Heart left ventricle (tissue), 16 donors: ENCODE results near the gene PIK3R6. TPM values are rescaled to one million over a fixed set of nuclear protein-coding genes. Genes with fewer than 3 reads are reported as not detected.

Source experiments
- ATAC-seq, 4 donors: fragments of 200-7000 bp; cut with Tn5 transposase; one replicate each; pipeline ENCODE4 v1.9.1; 2020 to 2022; ENCODE audit warnings: moderate library complexity in 4 of 4, mild to moderate bottlenecking in 3 of 4, moderate number of reproducible peaks in 1 of 4
- DNase-seq, 5 donors: peaks; one replicate each; pipeline ENCODE4 v3.0.0-alpha.2; 2020
- H3K27ac ChIP-seq, 12 donors: fragments of 200-600 bp; sonication (generic) in 4 of 12; one replicate each; pipeline versions ENCODE4 v1.5.0 to v1.8.0; 2016 to 2022; ENCODE audit warnings: mild to moderate bottlenecking in 2 of 12
- H3K27me3 ChIP-seq, 9 donors: fragments of 200-600 bp; sonication (generic) in 2 of 9; one replicate each; pipeline versions ENCODE4 v1.5.1 to v1.8.0; 2016 to 2022; ENCODE audit warnings: mild to moderate bottlenecking in 3 of 9
- H3K36me3 ChIP-seq, 9 donors: fragments of 200-600 bp; sonication (generic) in 2 of 9; one replicate each; pipeline versions ENCODE4 v1.5.0 to v1.8.0; 2018 to 2022; ENCODE audit warnings: mild to moderate bottlenecking in 2 of 9
- H3K4me1 ChIP-seq, 12 donors: fragments of 200-600 bp; sonication (generic) in 4 of 12; one replicate each; pipeline versions ENCODE4 v1.5.0 to v1.8.0; 2016 to 2022; ENCODE audit warnings: mild to moderate bottlenecking in 3 of 12
- H3K4me3 ChIP-seq, 12 donors: fragments of 200-600 bp; sonication (generic) in 4 of 12; one replicate each; pipeline versions ENCODE4 v1.5.0 to v1.8.0; 2017 to 2022; ENCODE audit warnings: mild to moderate bottlenecking in 9 of 12, moderate library complexity in 4 of 12
- H3K9me3 ChIP-seq, 12 donors: fragments of 200-600 bp; sonication (generic) in 4 of 12; one replicate each; pipeline versions ENCODE4 v1.5.0 to v1.8.0; 2016 to 2022; ENCODE audit warnings: mild to moderate bottlenecking in 1 of 12
- CTCF ChIP-seq, 12 donors: fragments of 200-600 bp; sonication (generic) in 4 of 12; IDR thresholded peaks; one replicate each; pipeline versions ENCODE4 v1.5.0 to v1.8.0; 2018 to 2022; ENCODE audit warnings: antibody characterized with exemption in 12 of 12, mild to moderate bottlenecking in 5 of 12
- POLR2A ChIP-seq, 2 donors: fragments of 450-650 bp; IDR thresholded peaks; one replicate each; pipeline ENCODE4 v1.6.1; 2017; ENCODE audit warnings: antibody characterized with exemption in 2 of 2, mild to moderate bottlenecking in 2 of 2, moderate library complexity in 2 of 2
- whole genome bisulfite sequencing, 4 donors: extraction: QIAGEN DNeasy Blood & Tissue Kit in 2 of 4; methylation state at CpG; one replicate each; pipeline versions ENCODE4 v1.1.5 to v1.1.7; 2013 to 2018; 5-methylcytosine and 5-hydroxymethylcytosine counted together
- intact Hi-C, 10 donors: fragments of 100-400 bp; cut with DNase I; formaldehyde crosslinking; loops; one replicate each; pipeline versions ENCODE4 v1.11.1 to v1.14.2; 2022
- long read RNA-seq, 3 donors: library from polyadenylated mRNA; unstranded; transcript quantifications; one replicate each; pipeline ENCODE4 v2.0.0, GENCODE V29; 2020 to 2021
- polyA plus RNA-seq, 2 donors: library from polyadenylated mRNA; stranded (reverse); fragments of 200-250 nt; gene quantifications; one replicate each; pipeline ENCODE4 v1.2.3, GENCODE V29; 2013
- total RNA-seq, 9 donors: library from RNA; depleted of rRNA in 2 of 9; stranded (reverse); fragments of >200 nt in 2 of 9; fragmentation: NEBNext Ultra II Directional in 3 of 9; extraction: Animal tissue kit (Norgen Biotek cat#: 25700) in 3 of 9; gene quantifications; one replicate each; pipeline versions ENCODE4 v1.1.0 to v1.2.4, GENCODE V29; 2016 to 2023
- donor health status: ischemic (EF 13 %, LVEDD 7.1; RV severe dilation, severe dysfunction).
- donor health status: healthy with polysubstance abuse.
- donor health status: DM: no; HTN: yes; CAD: no.
- donor health status: DM: no; HTN: no; CAD: no.
- donor health status: ischemic (EF 25% LVEDD 6.9; RV normal size, moderate dysfunction).
- donor health status: ischemic (EF 25% LVEDD 5.7; RV mildly dilated, moderate dysfunction).
- donor health status: healthy.
- donor health status: DM: yes; HTN: yes; CAD: no.
- donor health status: ischemic (EF 35%, LVEDD 5.7; RV mildly dilated, moderate dysfunction).
- donor health status: nonischemic (EF 11% LVEDD 7.7; RV severe dilation, severe dysfunction).
- donor health status: DM: yes; HTN: yes; CAD: no.
- donor health status: PGD.
- donor health status: ischemic (EF 29% LVEDD 5.4; RV normal size, mild dysfunction).
- donor health status: nonischemic (EF 23%, LVEDD 6.1; RV moderate dilation, normal function).

PIK3R6 gene
- total RNA-seq (1 to 10 TPM in 6 of 9 donors, under 1 TPM in 3; 0.21 to 5.4 (median 1.1) TPM), polyA plus RNA-seq (under 1 TPM; 0.69 to 0.76 TPM)
- long read RNA-seq, donor 1, partial matches to known transcripts: 0 of 3 reads
- long read RNA-seq, donor 1, other reads (novel, unspliced or antisense): 3 of 3 reads
- long read RNA-seq, donor 2: 0 reads
- long read RNA-seq, donor 3, partial matches to known transcripts: 0 of 1 reads
- long read RNA-seq, donor 3, other reads (novel, unspliced or antisense): 1 of 1 reads

GRCh38 chr17:8867361-8867981, at the start of gene PIK3R6:
TSS of gene PIK3R6 (minus strand) at chr17:8867674. CDS start at chr17:8849794, 17,880 bp downstream.
- H3K36me3 ChIP-seq: no peaks in the 10 kb centered on the region
- peak in 3 of 4 donors; percentile 53 to 70 (median 66) for ATAC-seq
- H3K4me3 ChIP-seq: peak within 1 kb of the TSS in 10 of 12 donors; percentile 9 to 61 (median 44)
- H3K4me1 ChIP-seq: peaks cover 0 to 39% (median 0%) of the 10 kb centered on the region in 12 donors
- intact Hi-C loops: no loop called here
- H3K27me3 ChIP-seq: no peaks in the 10 kb centered on the region
- no peaks in the 10 kb centered on the region for H3K9me3 ChIP-seq
- no peak for DNase-seq
- WGBS, 4 donors: 44 to 58% (median 49%) methylated on average over 12 of the region's 12 CpGs
- TF ChIP-seq CTCF (IDR thresholded peaks at IDR 0.05) (no peak), POLR2A (IDR thresholded peaks at IDR 0.05) (no peak)
- peak within 1 kb of the TSS in 5 of 12 donors; percentile 30 to 67 (median 45) for H3K27ac ChIP-seq

- H3K4me3 ChIP-seq: no peak overlapping the region
- intact Hi-C loops: no loop called here
- H3K9me3 ChIP-seq: peaks cover 0 to 26% (median 11%) of the 10 kb centered on the region in 12 donors
- peaks cover 0 to 38% (median 0%) of the 10 kb centered on the region in 12 donors for H3K4me1 ChIP-seq
- TF ChIP-seq POLR2A (IDR thresholded peaks at IDR 0.05) (no peak), CTCF (IDR thresholded peaks at IDR 0.05) (no peak)
- 71 to 75% (median 72%) methylated on average over 4 to 7 of the region's 7 CpGs for WGBS, 4 donors
- DNase-seq: no peak
- H3K27me3 ChIP-seq: peaks cover 0 to 24% (median 6%) of the 10 kb centered on the region in 9 donors
- H3K36me3 ChIP-seq: no peaks in the 10 kb centered on the region
- peak; percentile 54 to 74 (median 73) for ATAC-seq
- H3K27ac ChIP-seq: peak overlapping the region in 2 of 12 donors; percentile 11 to 56
Measured at GRCh38 chr17:8916466-8916865, 49.0 kb upstream of the PIK3R6 start.

GRCh38 chr17:8914554-8914953, 47.1 kb upstream of the PIK3R6 start:
- H3K27me3 ChIP-seq: peaks cover 0 to 36% (median 6%) of the 10 kb centered on the region in 9 donors

More at GRCh38 chr17:8914554-8914953, 47.1 kb upstream of the PIK3R6 start:
- WGBS, 4 donors: 80 to 86% (median 83%) methylated on average over 8 of the region's 8 CpGs
- intact Hi-C loops: no loop called here
- Histone ChIP-seq H3K36me3 (peaks cover 0 to 13% (median 0%) of the 10 kb centered on the region in 9 donors), H3K9me3 (peaks cover 0 to 26% (median 11%) of the 10 kb centered on the region in 12 donors), H3K4me1 (peaks cover 0 to 46% (median 0%) of the 10 kb centered on the region in 12 donors), H3K4me3 (no peak overlapping the region), H3K27ac (no peak overlapping the region)
- TF ChIP-seq CTCF (IDR thresholded peaks at IDR 0.05): no peak
- ATAC-seq (no peak), DNase-seq (no peak)
